MCF 10A (cell line): ENCODE measurements around the gene WWOX. TPM values are rescaled to one million over a fixed set of nuclear protein-coding genes. Genes with fewer than 3 reads are reported as not detected.

ENCODE experiments used
- BruUV-seq: library from RNA; stranded (reverse); fragments of 400-500 nt; replicated peaks from 2 replicates; lab custom pipeline; 2021; lab: Mats Ljungman, UMichigan
- CTCF ChIA-PET: fragments of 300-600 bp; sonication (Branson Sonifier 250); formaldehyde crosslinking; extraction: SDS; loops from one replicate; lab custom pipeline; 2021; ENCODE audit warnings: antibody characterized with exemption, inconsistent platforms; lab: Yijun Ruan, JAX
- POLR2A ChIA-PET: fragments of 300-600, 350-650 bp; sonication (Branson Sonifier 250); formaldehyde crosslinking; extraction: SDS; loops from one replicate; lab custom pipeline; 2020; ENCODE audit warnings: antibody characterized with exemption, inconsistent platforms; lab: Yijun Ruan, JAX
- DNase-seq: peaks from one replicate; pipeline ENCODE4 v3.0.0-alpha.2; 2018; ENCODE audit not compliant: unreplicated experiment
- H3K27ac Mint-ChIP-seq: one replicate; pipeline ENCODE4 v1.8.0; 2022; ENCODE audit warnings: mild to moderate bottlenecking, low read depth, mixed read lengths; ENCODE audit not compliant: unreplicated experiment
- H3K27me3 Mint-ChIP-seq: one replicate; pipeline ENCODE4 v1.8.0; 2022; ENCODE audit warnings: mixed read lengths; ENCODE audit not compliant: insufficient read depth, unreplicated experiment
- H3K36me3 Mint-ChIP-seq: one replicate; pipeline ENCODE4 v1.8.0; 2022; ENCODE audit warnings: mild to moderate bottlenecking, moderate library complexity, mixed read lengths; ENCODE audit not compliant: insufficient read depth, unreplicated experiment
- H3K4me1 Mint-ChIP-seq: one replicate; pipeline ENCODE4 v1.8.0; 2022; ENCODE audit warnings: mixed read lengths; ENCODE audit not compliant: insufficient read depth, unreplicated experiment
- H3K4me3 Mint-ChIP-seq: one replicate; pipeline ENCODE4 v1.8.0; 2022; ENCODE audit warnings: mild to moderate bottlenecking, moderate library complexity, mixed read lengths; ENCODE audit not compliant: unreplicated experiment
- H3K9me3 Mint-ChIP-seq: one replicate; pipeline ENCODE4 v1.8.0; 2022; ENCODE audit warnings: mixed read lengths; ENCODE audit not compliant: unreplicated experiment
- intact Hi-C: fragments of 100-400 bp; cut with micrococcal nuclease; formaldehyde crosslinking; loops from 2 replicates; pipeline ENCODE4 v1.14.1; 2022
- total RNA-seq: library from RNA; stranded (reverse); gene quantifications from 2 replicates; pipeline ENCODE4 v1.2.3, GENCODE V29; 2022
- TF ChIP-seq, protein P1 (sequence below): fragments of 200-600 bp; IDR thresholded peaks from one replicate; pipeline ENCODE4 v1.8.0; 2022; ENCODE audit warnings: antibody characterized with exemption, mild to moderate bottlenecking; ENCODE audit not compliant: unreplicated experiment

Gene WWOX
- total RNA-seq, 1 experiment from 2014 or later, result 18.1 TPM

DNA sequence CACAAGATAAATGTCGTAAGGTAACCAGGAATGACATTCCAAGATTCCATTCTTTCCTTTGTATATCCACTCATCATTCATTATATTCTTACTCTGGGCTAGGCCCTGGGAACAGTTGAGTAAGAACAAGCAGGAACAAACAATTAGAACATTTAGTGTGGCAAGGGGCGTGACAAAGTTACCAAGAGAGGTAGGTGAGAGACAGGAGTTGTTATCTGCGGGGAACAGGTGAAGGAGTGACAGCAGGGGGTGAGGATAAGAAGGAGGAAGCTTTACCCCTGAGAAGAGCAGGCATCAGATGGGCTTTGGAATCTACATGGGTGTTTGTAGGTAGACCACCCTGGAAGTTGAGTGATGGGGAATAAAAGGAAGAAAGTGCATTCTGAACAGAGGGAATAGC lies 568.9 kb downstream of the WWOX start:
- Mint-ChIP-seq H3K27me3 (no peaks in the 10 kb centered on the region), H3K4me1 (peaks cover 13% of the 10 kb centered on the region), H3K36me3 (no peaks in the 10 kb centered on the region), H3K4me3 (no peak overlapping the region), H3K9me3 (no peaks in the 10 kb centered on the region), H3K27ac (no peak overlapping the region)
- intact Hi-C loops, result no loop called here
- POLR2A ChIA-PET, result interaction anchor here (0.9 kb wide), 1 partner anchor 933 kb away, joined by 3 read pairs; no protein-coding TSS in a partner anchor
- BruUV-seq, result no TSS peak
- TF ChIP-seq, protein P1, sequence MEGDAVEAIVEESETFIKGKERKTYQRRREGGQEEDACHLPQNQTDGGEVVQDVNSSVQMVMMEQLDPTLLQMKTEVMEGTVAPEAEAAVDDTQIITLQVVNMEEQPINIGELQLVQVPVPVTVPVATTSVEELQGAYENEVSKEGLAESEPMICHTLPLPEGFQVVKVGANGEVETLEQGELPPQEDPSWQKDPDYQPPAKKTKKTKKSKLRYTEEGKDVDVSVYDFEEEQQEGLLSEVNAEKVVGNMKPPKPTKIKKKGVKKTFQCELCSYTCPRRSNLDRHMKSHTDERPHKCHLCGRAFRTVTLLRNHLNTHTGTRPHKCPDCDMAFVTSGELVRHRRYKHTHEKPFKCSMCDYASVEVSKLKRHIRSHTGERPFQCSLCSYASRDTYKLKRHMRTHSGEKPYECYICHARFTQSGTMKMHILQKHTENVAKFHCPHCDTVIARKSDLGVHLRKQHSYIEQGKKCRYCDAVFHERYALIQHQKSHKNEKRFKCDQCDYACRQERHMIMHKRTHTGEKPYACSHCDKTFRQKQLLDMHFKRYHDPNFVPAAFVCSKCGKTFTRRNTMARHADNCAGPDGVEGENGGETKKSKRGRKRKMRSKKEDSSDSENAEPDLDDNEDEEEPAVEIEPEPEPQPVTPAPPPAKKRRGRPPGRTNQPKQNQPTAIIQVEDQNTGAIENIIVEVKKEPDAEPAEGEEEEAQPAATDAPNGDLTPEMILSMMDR, result no peak
- DNase-seq, result no peak
- CTCF ChIA-PET, result interaction anchor here (1.1 kb wide), 1 partner anchor 17 kb away, joined by 3 read pairs; no protein-coding TSS in a partner anchor

DNA sequence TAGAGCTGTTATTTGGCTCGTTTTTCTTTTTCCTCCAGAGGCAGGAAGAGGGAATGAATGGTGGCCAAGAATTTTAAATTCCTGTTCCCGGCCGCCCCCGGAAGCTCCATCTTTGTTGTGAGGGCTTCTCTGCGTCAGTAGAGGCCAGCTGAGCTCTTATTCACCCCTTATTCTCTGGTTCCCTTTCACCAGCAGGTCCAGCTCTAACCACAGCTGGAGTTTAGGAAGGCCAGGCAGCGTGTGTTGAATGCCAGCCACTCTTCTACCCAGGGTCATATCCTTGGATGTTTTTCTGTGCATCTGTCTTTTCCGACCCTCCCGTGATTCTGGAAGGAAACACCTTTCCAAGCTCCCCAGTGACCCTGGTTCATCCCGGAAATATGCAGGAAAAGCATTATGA lies 570.5 kb downstream of the WWOX start:
- BruUV-seq, result no TSS peak
- peak; percentile 43 for DNase-seq
- Mint-ChIP-seq H3K9me3 (no peaks in the 10 kb centered on the region), H3K4me3 (no peak overlapping the region), H3K27me3 (no peaks in the 10 kb centered on the region), H3K27ac (peak overlapping the region; percentile 49), H3K36me3 (no peaks in the 10 kb centered on the region), H3K4me1 (peaks cover 17% of the 10 kb centered on the region)
- CTCF ChIA-PET, result no interaction called here
- intact Hi-C loops, result no loop called here
- TF ChIP-seq, protein P1, result no peak
- POLR2A ChIA-PET, result no interaction called here

DNA sequence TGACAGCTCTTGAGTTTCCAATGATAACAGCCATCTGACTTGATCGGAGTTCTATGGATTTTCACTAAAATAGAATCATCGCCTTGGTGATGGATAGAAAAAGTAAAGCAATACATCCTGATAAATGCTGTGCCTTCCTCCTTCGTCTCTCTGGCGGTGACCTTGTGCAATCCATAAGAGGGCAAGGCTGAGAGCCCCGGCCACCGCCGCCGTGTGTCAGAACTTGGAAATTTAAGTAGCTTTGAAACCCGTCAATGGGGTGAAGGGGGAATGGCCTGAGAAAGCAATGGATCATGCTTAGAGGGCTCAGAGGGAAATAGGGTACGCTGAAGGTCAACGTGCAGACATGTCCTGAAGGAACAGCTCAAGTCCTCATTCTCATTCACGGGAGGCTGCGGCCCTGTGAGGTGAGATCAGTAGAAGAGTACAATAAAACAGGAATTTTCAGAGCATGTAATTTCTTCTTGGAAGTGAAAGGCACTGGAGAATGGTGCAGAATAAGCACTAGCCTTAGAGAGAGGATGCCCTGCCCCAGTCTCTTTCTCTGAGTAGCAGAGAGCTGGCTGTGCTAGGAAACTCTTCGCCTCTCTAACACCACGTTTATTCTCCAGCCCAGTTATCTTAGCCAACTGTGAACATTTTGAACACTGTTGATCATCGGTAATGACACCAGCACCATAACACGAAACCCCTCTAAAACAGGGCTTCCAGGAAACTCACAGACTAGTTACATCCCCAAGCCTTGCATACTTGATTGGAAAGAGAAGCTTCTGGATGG lies 573.5 kb downstream of the WWOX start:
- CTCF ChIA-PET, result interaction anchor here (0.5 to 0.6 kb wide), 2 partner anchors 25 to 237 kb away, joined by 3 to 4 read pairs; no protein-coding TSS in a partner anchor
- no TSS peak for BruUV-seq
- TF ChIP-seq, protein P1, result no peak
- no peaks in the 10 kb centered on the region for H3K27me3 Mint-ChIP-seq
- peaks cover 32% of the 10 kb centered on the region for H3K4me1 Mint-ChIP-seq
- no peak overlapping the region for H3K4me3 Mint-ChIP-seq
- no peaks in the 10 kb centered on the region for H3K9me3 Mint-ChIP-seq
- DNase-seq, result no peak
- peaks cover 4% of the 10 kb centered on the region for H3K36me3 Mint-ChIP-seq
- intact Hi-C loops, result no loop called here
- POLR2A ChIA-PET, result interaction anchor here (0.6 kb wide), 1 partner anchor 11 kb away, joined by 3 read pairs; no protein-coding TSS in a partner anchor
- H3K27ac Mint-ChIP-seq, result no peak overlapping the region

DNA sequence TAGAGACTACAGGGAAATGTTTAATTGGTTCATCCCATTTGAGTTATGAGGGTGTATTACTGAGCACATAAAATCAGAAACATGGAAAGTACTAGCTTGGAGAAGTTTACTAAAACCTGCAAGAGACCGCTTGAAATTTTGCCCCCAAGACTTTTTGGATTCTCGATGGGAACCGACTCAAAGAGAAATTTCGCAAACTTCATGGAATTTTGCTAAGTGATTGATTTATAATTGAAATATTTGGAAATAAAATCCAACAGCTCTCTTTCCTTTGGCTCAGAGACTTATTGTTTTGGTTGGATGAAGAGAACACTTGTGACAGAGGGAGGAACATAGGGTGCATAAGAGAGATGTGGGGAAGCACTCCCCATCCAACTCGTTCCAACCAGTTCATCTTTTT lies 574.4 kb downstream of the WWOX start:
- ChIA-PET CTCF (interaction anchor here (0.7 kb wide), 1 partner anchor 384 kb away, joined by 3 read pairs; no protein-coding TSS in a partner anchor), POLR2A (no interaction called here)
- Mint-ChIP-seq H3K27me3 (no peaks in the 10 kb centered on the region), H3K9me3 (no peaks in the 10 kb centered on the region), H3K27ac (no peak overlapping the region), H3K4me1 (peaks cover 34% of the 10 kb centered on the region), H3K36me3 (peaks cover 4% of the 10 kb centered on the region), H3K4me3 (no peak overlapping the region)
- intact Hi-C loops, result no loop called here
- no TSS peak for BruUV-seq
- no peak for DNase-seq
- TF ChIP-seq, protein P1, result no peak
